ENCODE results near the gene TMEM154.

DNA sequence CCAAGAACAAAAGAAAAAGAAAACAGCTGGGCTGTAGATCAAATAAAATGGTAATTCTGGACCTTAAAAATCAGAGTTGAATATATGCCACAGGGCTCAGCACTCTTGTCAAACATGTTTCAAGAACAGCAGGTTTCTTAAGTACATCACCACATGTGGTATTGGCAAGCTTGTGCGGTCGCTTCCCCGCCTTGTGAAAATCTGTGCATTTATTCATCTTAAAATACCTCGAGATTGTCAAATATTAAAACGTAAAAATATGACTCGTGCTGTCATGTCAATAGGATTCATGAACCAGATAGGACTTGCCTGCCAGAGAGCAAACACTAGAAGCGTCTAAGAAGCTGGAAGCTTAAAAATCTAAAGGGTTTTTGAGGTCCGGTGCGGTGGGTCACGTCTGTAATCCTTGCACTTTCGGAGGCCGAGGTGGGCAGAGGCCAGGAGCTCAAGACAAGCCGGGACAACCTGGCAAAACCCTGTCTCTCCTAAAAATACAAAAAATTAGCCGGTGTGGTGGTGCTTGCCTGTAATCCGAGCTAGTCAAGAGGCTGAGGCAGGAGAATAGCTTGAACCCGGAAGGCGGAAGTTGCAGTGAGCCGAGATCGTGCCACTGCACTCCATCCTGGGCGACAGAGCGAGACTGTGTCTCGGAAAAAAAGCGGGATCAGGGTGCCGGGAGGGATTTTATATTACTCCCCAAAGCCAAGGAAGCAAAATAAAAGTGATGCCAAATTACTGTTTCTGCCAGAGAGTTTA is 40.2 kb upstream of the TMEM154 start:
- TF ChIP-seq ZNF8 (CRISPR knock-in tag; IDR thresholded peaks at IDR 0.05) (no peak), TOX (CRISPR knock-in tag; IDR thresholded peaks at IDR 0.05; ENCODE audit: borderline replicate concordance) (no peak), ARNTL (CRISPR knock-in tag; IDR thresholded peaks at IDR 0.05; ENCODE audit: borderline replicate concordance, low read depth) (no peak)
- TF ChIP-seq, protein P1, sequence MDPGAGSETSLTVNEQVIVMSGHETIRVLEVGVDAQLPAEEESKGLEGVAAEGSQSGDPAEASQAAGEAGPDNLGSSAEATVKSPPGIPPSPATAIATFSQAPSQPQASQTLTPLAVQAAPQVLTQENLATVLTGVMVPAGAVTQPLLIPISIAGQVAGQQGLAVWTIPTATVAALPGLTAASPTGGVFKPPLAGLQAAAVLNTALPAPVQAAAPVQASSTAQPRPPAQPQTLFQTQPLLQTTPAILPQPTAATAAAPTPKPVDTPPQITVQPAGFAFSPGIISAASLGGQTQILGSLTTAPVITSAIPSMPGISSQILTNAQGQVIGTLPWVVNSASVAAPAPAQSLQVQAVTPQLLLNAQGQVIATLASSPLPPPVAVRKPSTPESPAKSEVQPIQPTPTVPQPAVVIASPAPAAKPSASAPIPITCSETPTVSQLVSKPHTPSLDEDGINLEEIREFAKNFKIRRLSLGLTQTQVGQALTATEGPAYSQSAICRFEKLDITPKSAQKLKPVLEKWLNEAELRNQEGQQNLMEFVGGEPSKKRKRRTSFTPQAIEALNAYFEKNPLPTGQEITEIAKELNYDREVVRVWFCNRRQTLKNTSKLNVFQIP (CRISPR knock-in tag; IDR thresholded peaks at IDR 0.05; ENCODE audit: borderline replicate concordance, low read depth): no peak
